Measurements from ENCODE around the gene ADGRB3.

GRCh38 chr6:68901044-68901443 is 266.0 kb downstream of the ADGRB3 start:
- TF ChIP-seq JUND (IDR thresholded peaks at IDR 0.05; ENCODE audit: low read depth, low read length) = no peak
- TF ChIP-seq USF2 (IDR thresholded peaks at IDR 0.05; ENCODE audit: borderline replicate concordance, low read depth, low read length) = no peak
